Measurements from ENCODE around the gene OR2G2.

GRCh38 chr1:247613405-247613804, 25.2 kb downstream of the OR2G2 start:
- TF ChIP-seq CTCF (IDR thresholded peaks at IDR 0.05; ENCODE audit: insufficient read depth, low read length, poor library complexity, severe bottlenecking) (no peak), EZH2phosphoT487 (conservative IDR thresholded peaks at IDR 0.05; ENCODE audit: low read length) (no peak)
